Measurements from ENCODE around the gene LEKR1. TPM values are rescaled to one million over a fixed set of nuclear protein-coding genes. Genes with fewer than 3 reads are reported as not detected.
"Not testable (repeated sequence)": the region's sequence is repeated elsewhere in the genome, so short reads cannot be mapped to it uniquely, and the experiment has no call there.

Gene LEKR1
- total RNA-seq, 1 experiment from 2014 or later, result 0.38 TPM

DNA sequence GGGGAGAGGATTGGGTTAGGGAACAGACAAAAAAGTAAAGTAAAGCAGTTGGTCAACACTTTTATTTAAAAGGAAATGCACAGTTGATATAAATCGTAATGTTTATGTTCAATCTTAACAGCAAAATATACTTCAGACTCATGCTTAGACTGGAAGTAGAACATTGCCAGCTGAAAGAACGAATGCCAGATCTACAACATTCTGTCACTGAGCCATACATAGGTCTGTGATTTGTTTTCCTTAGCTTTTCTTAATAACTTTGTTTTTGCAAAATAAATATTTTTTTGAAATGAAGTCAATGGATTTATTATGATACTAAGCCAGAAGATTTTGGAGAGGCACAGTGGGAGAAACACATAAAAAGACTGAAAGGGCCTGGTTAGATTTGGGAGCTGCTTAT is 62.0 kb downstream of the LEKR1 start:
- no peak overlapping the region for H3K4me3 ChIP-seq (ENCODE audit: insufficient read depth, low read depth, low read length)
- no peaks in the 10 kb centered on the region for H3K36me3 ChIP-seq (replicated peaks; ENCODE audit: control insufficient read depth, insufficient read depth, low read length)
- H3K27me3 ChIP-seq (ENCODE audit: control insufficient read depth, insufficient read depth, low read length), result no peaks in the 10 kb centered on the region; the same call in 1 of the 2 replicates
- DNase-seq, result no peak

DNA sequence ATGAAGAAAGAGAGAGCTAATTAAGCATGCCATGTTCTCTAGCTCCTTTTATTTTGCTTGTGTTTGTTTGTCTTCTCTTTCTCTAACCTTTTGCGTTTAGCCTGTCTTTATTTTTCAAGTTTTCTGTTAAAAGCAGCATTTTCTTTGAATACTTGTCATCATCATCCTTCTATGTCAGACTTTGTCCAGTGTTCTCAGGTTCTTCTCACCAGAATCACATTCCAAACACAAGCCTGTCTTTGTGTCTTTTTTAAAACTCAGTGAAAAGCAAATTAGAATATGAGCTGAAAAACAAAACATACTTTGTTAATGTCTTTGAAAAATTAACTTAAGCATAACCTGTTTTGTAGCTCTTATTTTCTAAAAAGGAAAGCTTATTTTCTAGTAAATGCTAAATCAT is 62.4 kb downstream of the LEKR1 start:
- DNase-seq, result no peak
- no peak overlapping the region for H3K4me3 ChIP-seq (ENCODE audit: insufficient read depth, low read depth, low read length)
- H3K36me3 ChIP-seq (replicated peaks; ENCODE audit: control insufficient read depth, insufficient read depth, low read length), result no peaks in the 10 kb centered on the region

DNA sequence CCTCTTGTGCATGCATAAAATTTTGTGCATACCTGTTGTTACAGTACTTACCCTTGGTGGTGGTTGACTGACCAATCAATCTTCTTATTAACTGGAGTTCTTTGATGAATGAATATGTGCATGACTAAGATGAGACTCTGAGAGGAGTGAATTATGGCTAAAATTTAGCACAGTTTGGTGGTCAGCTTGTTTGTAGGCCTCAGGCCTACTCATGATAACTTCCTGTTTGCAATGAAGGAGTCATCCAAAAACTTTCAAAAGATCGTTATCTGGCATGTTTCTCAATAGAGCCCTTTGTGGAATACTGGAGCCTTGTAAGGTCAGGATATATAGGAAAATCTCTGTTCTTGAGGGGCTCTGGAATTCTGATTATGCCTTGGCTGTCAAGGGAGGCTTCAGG is 66.5 kb downstream of the LEKR1 start:
- H3K4me3 ChIP-seq (ENCODE audit: insufficient read depth, low read depth, low read length), result no peak overlapping the region
- no peaks in the 10 kb centered on the region for H3K27me3 ChIP-seq (ENCODE audit: control insufficient read depth, insufficient read depth, low read length)
- DNase-seq, result no peak
- no peaks in the 10 kb centered on the region for H3K36me3 ChIP-seq (replicated peaks; ENCODE audit: control insufficient read depth, insufficient read depth, low read length)

More for the DNA sequence above, 62.4 kb downstream of the LEKR1 start:
- no peaks in the 10 kb centered on the region; the same call in 1 of the 2 replicates for H3K27me3 ChIP-seq (ENCODE audit: control insufficient read depth, insufficient read depth, low read length)

DNA sequence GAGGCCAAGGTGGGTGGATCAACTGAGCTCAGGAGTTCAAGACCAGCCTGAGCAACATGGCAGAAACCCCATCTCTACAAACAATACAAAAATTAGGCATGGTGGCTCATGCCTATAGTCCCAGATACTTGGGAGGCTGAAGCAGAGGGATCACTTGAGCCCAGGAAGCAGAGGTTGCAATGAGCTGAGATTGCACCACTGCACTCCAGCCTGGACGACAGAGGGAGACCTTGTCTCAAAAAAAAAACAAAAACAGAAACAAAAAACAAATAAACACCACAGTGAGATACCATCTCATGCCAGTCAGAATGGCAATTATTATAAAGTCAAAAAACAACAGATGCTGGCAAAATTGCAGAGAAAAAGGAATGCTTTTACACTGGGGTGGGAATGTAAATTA is 69.2 kb downstream of the LEKR1 start:
- not testable (repeated sequence) for DNase-seq

DNA sequence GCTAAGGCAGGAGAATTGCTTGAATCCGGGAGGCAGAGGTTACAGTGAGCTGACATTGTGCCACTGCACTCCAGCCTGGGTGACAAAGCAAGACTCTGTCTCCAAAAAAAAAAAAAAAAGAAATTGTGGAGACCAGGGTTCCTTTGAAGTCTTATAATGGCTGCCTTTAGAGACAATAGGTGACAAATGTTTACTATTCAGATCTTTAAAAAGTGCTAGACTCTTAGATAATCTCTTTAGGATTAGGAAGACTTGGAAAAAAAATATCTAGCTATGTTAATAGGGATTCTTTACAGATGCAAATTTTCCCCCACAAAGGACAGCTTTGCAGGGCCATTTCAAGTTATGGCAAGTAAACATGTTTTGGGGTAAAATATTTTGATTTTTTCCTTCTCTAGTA is 71.7 kb downstream of the LEKR1 start:
- H3K4me3 ChIP-seq (ENCODE audit: insufficient read depth, low read depth, low read length); DNase-seq; H3K36me3 ChIP-seq (replicated peaks; ENCODE audit: control insufficient read depth, insufficient read depth, low read length); H3K27me3 ChIP-seq (ENCODE audit: control insufficient read depth, insufficient read depth, low read length): not testable (repeated sequence)

More for the DNA sequence above, 69.2 kb downstream of the LEKR1 start:
- not testable (repeated sequence) for H3K27me3 ChIP-seq (ENCODE audit: control insufficient read depth, insufficient read depth, low read length); H3K36me3 ChIP-seq (replicated peaks; ENCODE audit: control insufficient read depth, insufficient read depth, low read length); H3K4me3 ChIP-seq (ENCODE audit: insufficient read depth, low read depth, low read length)

DNA sequence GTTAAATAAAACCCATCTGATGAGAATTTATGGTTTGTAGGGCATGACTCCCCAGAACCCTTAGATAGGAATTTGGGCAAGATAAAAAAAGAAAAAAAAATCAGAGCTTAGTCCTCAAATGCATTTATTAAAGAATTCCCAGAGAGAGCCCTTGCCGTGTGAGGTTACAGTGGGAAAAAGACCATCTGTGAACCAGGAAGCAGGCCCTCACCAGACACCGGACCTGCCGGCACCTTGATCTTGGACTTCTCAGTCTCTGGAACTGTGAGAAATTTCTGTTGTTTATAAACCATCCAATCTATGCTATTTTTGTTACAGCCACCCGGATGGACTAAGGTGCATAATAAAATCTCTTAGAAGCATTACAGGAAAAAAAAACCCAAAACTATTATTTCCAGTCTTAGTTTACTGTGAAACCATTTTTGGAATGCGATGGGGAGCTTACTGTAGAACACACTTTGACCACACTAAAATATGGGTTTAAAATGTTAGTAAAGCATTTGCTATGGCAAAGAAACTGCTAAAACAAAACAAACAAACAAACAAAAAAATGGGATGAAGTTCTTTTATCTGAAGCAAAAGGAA is 72.2 kb downstream of the LEKR1 start:
- no peak overlapping the region for H3K4me3 ChIP-seq (ENCODE audit: insufficient read depth, low read depth, low read length)
- no peak for DNase-seq
- H3K36me3 ChIP-seq (replicated peaks; ENCODE audit: control insufficient read depth, insufficient read depth, low read length), result no peaks in the 10 kb centered on the region
- no peaks in the 10 kb centered on the region for H3K27me3 ChIP-seq (ENCODE audit: control insufficient read depth, insufficient read depth, low read length)

DNA sequence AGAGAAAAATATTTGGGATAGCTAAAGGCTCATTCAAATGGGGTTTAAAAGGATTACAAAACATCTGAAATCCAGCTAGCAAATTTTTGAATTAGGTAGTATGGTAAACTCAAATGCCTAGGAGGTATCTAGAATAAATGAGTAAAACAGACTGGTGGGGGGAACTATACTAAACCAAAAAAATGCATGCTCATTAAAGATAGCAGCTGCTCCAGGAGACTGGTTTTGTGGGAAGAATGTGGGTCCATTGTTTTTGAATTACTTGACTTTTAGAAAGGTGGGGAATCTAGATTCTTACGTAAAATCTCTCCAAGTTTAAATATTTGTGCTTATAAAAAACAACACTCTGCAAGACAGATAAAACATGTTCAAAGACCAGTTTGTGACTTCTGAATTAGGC is 73.8 kb downstream of the LEKR1 start:
- Histone ChIP-seq H3K4me3 (ENCODE audit: insufficient read depth, low read depth, low read length) (no peak overlapping the region), H3K36me3 (replicated peaks; ENCODE audit: control insufficient read depth, insufficient read depth, low read length) (no peaks in the 10 kb centered on the region), H3K27me3 (ENCODE audit: control insufficient read depth, insufficient read depth, low read length) (no peaks in the 10 kb centered on the region)
- DNase-seq, result no peak

DNA sequence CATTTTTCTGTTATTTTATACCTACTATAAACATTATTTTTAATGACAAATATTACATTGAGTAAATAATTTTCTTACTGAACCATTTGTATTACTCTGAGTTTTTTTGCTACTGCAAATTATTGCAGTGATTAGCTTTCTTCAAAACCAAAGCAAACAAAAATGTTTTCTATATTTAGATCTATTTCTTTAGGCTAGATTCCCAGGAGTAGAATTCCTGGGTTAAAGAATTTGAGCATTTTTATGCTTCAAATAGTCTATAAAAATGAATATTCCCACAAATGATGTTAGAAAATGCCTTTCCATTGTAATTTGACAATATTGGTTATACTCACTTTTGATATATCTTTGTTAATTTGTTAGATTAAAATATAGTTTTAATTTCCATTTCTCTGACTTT is 76.8 kb downstream of the LEKR1 start:
- Histone ChIP-seq H3K4me3 (ENCODE audit: insufficient read depth, low read depth, low read length) (no peak overlapping the region), H3K36me3 (replicated peaks; ENCODE audit: control insufficient read depth, insufficient read depth, low read length) (no peaks in the 10 kb centered on the region), H3K27me3 (ENCODE audit: control insufficient read depth, insufficient read depth, low read length) (no peaks in the 10 kb centered on the region)
- no peak for DNase-seq

DNA sequence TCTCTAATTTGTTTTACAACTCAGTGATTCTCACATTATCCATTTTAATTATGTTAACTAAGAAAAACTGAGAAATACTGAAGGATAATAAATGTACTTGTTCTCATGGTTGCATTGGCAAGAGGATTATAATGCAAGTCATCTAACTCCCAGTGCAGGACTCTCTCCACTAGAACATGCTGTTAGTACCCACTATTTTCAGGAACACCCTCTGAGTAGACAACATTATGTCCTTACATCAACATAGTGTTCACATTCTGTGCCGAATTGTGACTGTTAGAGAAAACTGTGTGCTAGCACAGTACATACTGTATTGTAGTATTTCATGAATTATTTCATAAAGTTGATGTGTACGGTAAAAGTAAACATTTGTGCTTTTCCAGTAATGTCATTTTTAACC is 80.1 kb downstream of the LEKR1 start:
- no peak for DNase-seq
- Histone ChIP-seq H3K4me3 (ENCODE audit: insufficient read depth, low read depth, low read length) (no peak overlapping the region), H3K36me3 (replicated peaks; ENCODE audit: control insufficient read depth, insufficient read depth, low read length) (no peaks in the 10 kb centered on the region), H3K27me3 (ENCODE audit: control insufficient read depth, insufficient read depth, low read length) (no peaks in the 10 kb centered on the region)

DNA sequence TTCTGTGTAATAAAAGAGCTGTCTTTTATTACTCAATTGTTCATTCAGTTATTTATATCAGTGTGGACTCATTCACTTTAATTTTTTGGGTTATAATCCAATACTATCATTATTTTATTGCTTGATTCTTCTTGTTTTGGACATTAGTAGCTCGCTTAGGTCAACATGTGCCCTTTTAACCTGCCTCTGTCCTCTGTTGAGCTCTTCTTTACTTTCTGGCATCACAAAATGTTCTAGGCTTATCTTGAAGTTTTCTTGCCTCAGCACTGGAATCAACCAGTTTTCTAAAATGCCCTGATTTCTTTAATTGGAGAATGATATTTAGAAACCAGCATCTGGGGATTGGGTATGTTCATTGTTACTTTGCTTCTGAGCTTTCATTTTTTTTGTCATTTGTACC is 82.2 kb downstream of the LEKR1 start:
- Histone ChIP-seq H3K4me3 (ENCODE audit: insufficient read depth, low read depth, low read length) (no peak overlapping the region), H3K36me3 (replicated peaks; ENCODE audit: control insufficient read depth, insufficient read depth, low read length) (no peaks in the 10 kb centered on the region), H3K27me3 (ENCODE audit: control insufficient read depth, insufficient read depth, low read length) (no peaks in the 10 kb centered on the region)
- DNase-seq, result no peak

DNA sequence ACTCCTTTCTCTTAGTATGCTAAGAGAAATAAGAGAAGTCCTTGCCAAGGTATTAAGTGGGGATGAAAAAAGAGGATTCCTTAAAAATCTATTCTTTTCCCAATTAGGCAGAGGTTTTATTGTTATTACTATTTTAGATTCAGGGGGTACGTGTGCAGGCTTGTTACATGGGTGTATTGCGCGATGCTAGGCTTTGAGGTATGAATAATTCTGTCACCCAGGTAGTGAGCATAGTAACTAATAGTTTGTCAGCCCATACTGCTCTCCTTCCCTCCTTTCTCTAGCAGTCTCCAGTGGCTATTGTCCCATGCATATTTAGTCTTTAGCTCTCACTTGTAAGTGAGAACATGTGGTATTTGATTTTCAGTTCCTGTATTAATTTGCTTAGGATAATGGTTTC is 83.9 kb downstream of the LEKR1 start:
- H3K4me3 ChIP-seq (ENCODE audit: insufficient read depth, low read depth, low read length), result no peak overlapping the region
- no peaks in the 10 kb centered on the region for H3K27me3 ChIP-seq (ENCODE audit: control insufficient read depth, insufficient read depth, low read length)
- DNase-seq, result no peak
- H3K36me3 ChIP-seq (replicated peaks; ENCODE audit: control insufficient read depth, insufficient read depth, low read length), result no peaks in the 10 kb centered on the region

DNA sequence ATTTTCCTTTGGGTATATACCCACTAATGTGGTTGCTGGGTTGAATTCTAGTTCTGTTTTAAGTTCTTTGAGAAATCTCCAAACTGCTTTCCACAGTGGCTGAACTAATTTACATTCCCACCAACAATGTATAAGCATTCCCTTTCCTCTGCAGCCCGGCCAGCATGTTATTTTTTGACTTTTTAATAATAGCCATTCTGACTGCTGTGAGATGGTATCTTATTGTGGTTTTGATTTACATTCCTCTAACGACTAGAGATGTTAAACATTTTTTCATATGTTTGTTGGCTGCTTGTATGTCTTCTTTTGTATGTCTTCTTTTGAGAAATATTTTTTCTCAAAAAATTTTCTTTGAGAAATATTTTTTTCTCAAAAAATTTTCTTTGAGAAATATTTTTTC is 84.7 kb downstream of the LEKR1 start:
- H3K4me3 ChIP-seq (ENCODE audit: insufficient read depth, low read depth, low read length); H3K27me3 ChIP-seq (ENCODE audit: control insufficient read depth, insufficient read depth, low read length); DNase-seq; H3K36me3 ChIP-seq (replicated peaks; ENCODE audit: control insufficient read depth, insufficient read depth, low read length): not testable (repeated sequence)

DNA sequence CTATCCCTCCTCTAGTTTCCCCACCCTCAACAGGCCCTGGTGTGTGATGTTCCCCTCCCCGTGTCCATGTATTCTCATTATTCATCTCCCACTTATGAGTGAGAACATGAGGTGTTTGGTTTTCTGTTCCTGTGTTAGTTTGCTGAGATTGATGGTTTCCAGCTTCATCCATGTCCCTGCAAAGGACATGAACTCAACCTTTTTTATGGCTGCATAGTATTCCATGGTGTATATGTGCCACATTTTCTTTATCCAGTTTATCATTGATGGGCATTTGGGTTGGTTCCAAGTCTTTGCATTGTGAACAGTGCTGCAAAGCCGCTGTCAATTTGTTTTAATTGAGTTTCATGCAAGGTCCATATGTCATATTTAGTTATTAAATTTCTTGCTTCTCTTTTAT is 88.1 kb downstream of the LEKR1 start:
- not testable (repeated sequence) for H3K36me3 ChIP-seq (replicated peaks; ENCODE audit: control insufficient read depth, insufficient read depth, low read length); DNase-seq; H3K27me3 ChIP-seq (ENCODE audit: control insufficient read depth, insufficient read depth, low read length); H3K4me3 ChIP-seq (ENCODE audit: insufficient read depth, low read depth, low read length)

DNA sequence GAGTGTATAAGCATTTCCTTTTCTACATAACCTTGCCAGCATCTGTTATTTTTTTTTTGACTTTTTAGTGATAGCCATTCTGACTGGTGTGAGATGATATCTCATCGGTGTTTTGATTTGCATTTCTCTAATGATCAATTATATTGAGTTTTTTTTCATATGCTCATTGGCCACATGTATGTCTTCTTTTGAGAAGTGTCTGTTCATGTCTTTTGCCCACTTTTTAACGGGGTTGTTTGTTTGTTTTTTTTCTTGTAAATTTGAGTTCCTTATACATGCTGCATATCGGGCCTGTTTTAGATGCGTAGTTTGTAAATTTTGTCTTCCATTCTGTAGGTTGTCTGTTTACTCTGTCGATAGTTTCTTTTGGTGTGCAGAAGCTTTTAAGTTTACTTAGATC is 89.2 kb downstream of the LEKR1 start:
- H3K4me3 ChIP-seq (ENCODE audit: insufficient read depth, low read depth, low read length), result no peak overlapping the region
- H3K36me3 ChIP-seq (replicated peaks; ENCODE audit: control insufficient read depth, insufficient read depth, low read length), result no peaks in the 10 kb centered on the region
- DNase-seq, result no peak
- H3K27me3 ChIP-seq (ENCODE audit: control insufficient read depth, insufficient read depth, low read length), result no peaks in the 10 kb centered on the region

DNA sequence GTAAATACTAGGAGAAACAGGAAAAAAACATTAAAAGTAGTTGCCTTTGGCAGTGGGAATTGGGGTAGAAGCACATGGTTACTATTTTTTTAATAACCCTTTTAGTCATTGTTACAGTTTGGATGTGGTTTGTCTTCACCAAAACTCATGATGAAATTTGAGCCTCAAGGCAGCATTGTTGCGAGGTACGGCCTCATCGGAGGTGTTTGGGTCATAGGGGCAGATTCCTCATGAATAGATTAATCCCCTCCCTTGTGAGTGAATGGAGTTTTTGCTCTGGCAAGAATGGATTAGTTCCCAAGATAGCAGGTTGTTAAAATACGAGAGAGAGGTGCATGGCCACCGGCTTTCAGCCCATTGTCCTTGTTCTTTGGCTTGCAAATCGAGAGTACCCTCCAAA is 92.6 kb downstream of the LEKR1 start:
- Histone ChIP-seq H3K27me3 (ENCODE audit: control insufficient read depth, insufficient read depth, low read length) (no peaks in the 10 kb centered on the region), H3K4me3 (ENCODE audit: insufficient read depth, low read depth, low read length) (no peak overlapping the region), H3K36me3 (replicated peaks; ENCODE audit: control insufficient read depth, insufficient read depth, low read length) (no peaks in the 10 kb centered on the region)
- DNase-seq, result no peak

DNA sequence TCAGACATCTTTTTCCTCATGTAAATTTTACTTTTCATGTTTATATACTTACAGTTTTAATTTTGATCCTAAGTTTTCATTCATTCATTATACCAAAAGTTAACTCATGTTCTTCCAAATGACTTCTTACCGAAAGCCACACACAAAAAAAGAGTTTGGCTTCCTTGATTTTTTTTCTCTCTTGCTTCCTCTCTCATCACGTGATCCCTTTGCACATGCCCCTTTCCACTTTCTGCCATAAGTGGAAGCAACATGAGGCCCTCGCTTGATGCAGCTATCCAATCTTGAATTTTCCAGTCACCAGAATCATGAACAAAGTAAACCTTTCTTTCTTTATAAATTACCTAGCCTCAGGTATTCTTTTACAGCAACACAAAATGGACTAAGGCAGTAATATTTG is 93.7 kb downstream of the LEKR1 start:
- H3K27me3 ChIP-seq (ENCODE audit: control insufficient read depth, insufficient read depth, low read length), result no peaks in the 10 kb centered on the region
- no peak for DNase-seq
- no peak overlapping the region for H3K4me3 ChIP-seq (ENCODE audit: insufficient read depth, low read depth, low read length)
- no peaks in the 10 kb centered on the region for H3K36me3 ChIP-seq (replicated peaks; ENCODE audit: control insufficient read depth, insufficient read depth, low read length)

Measured in H7 (cell line).